ENCODE data around the gene CABLES2. TPM values are rescaled to one million over a fixed set of nuclear protein-coding genes. Genes with fewer than 3 reads are reported as not detected.

Gene CABLES2
- total and polyA plus RNA-seq, 10 of the 15 experiments (the other 5 are each of a cell fraction or from before 2014, with no cell fraction given), result 2.2 to 14.9 (median 5.3) TPM

- Histone ChIP-seq H3K36me3 (ENCODE audit: control insufficient read depth in 2 of 2, insufficient read depth in 2 of 2, low read length in 1 of 2) (no peaks in the 10 kb centered on the region), H3K4me1 (ENCODE audit: control insufficient read depth, insufficient read depth, low read length) (no peaks in the 10 kb centered on the region), H4K20me1 (ENCODE audit: control insufficient read depth, insufficient read depth) (no peaks in the 10 kb centered on the region), H3K4me2 (ENCODE audit: control insufficient read depth, insufficient read depth) (no peak overlapping the region), H2AFZ (ENCODE audit: control insufficient read depth, low read depth, low read length) (no peak overlapping the region), H3K79me2 (ENCODE audit: control insufficient read depth, insufficient read depth, low read length) (no peaks in the 10 kb centered on the region), H3K9me3 (replicated peaks; ENCODE audit: control insufficient read depth, insufficient read depth, low read length) (no peaks in the 10 kb centered on the region), H3K27ac (ENCODE audit: control insufficient read depth, insufficient read depth) (no peak overlapping the region), H3K4me3 (no peak overlapping the region), H3K27me3 (replicated peaks in 1 of 2; ENCODE audit: control insufficient read depth in 2 of 2, insufficient read depth in 2 of 2, low read length in 1 of 2) (no peaks in the 10 kb centered on the region), H3K9ac (ENCODE audit: control insufficient read depth, insufficient read depth, low read length) (no peak overlapping the region)
- no TSS peak for BruUV-seq (replicated peaks)
- SMC1A ChIA-PET (ENCODE audit: uncharacterized antibody, unreplicated experiment), result no interaction called here
- FAIRE-seq (no peak), DNase-seq (ENCODE audit: low read depth, low spot score) (no peak), ATAC-seq (no peak)
- intact Hi-C loops (cut with micrococcal nuclease; ENCODE audit: unreplicated experiment), result no loop called here
- CTCF ChIA-PET, result no interaction called here
- POLR2A ChIA-PET, result no interaction called here
- RAD21 ChIA-PET (ENCODE audit: unreplicated experiment), result no interaction called here
- 70% methylated on average over 16 of the region's 17 CpGs for WGBS (ENCODE audit: insufficient coverage, insufficient replicate concordance, low lambda C conversion rate, missing lambda C conversion rate)
- TF ChIP-seq CREB1 (IDR thresholded peaks at IDR 0.05; ENCODE audit: low read depth) (no peak), NFYB (IDR thresholded peaks at IDR 0.05; ENCODE audit: insufficient read depth, low read depth, low read length) (no peak), USF2 (IDR thresholded peaks at IDR 0.05; ENCODE audit: borderline replicate concordance, low read depth, low read length) (no peak), PRDM15 (CRISPR knock-in tag; IDR thresholded peaks at IDR 0.05) (no peak), TCF7 (IDR thresholded peaks at IDR 0.05; ENCODE audit: borderline replicate concordance) (no peak), POU2F2 (IDR thresholded peaks at IDR 0.05; ENCODE audit: borderline replicate concordance, low read depth, low read length) (no peak), IKZF2 (IDR thresholded peaks at IDR 0.05) (no peak)
- in situ Hi-C loops (cut with MboI), result no loop called here
These were observed 50.4 kb downstream of the CABLES2 start for GRCh38 chr20:62356589-62357186.
